Endothelial cell (in vitro differentiated cells): ENCODE data around the gene FLT1. TPM values are rescaled to one million over a fixed set of nuclear protein-coding genes. Genes with fewer than 3 reads are reported as not detected.

Source experiments
- DNase-seq: peaks from one replicate; pipeline ENCODE4 v3.0.0; 2021; ENCODE audit warnings: low spot score
- H3K27ac Mint-ChIP-seq: one replicate; pipeline ENCODE4 v1.8.0; 2021; ENCODE audit warnings: mixed read lengths, inconsistent platforms; ENCODE audit not compliant: unreplicated experiment
- H3K27me3 Mint-ChIP-seq: one replicate; pipeline ENCODE4 v1.8.0; 2021; ENCODE audit warnings: mild to moderate bottlenecking, moderate library complexity, mixed read lengths, inconsistent platforms; ENCODE audit not compliant: unreplicated experiment
- H3K36me3 Mint-ChIP-seq: one replicate; pipeline ENCODE4 v1.8.0; 2021; ENCODE audit warnings: mild to moderate bottlenecking, low read depth, mixed read lengths, inconsistent platforms; ENCODE audit not compliant: unreplicated experiment
- H3K4me1 Mint-ChIP-seq: one replicate; pipeline ENCODE4 v1.8.0; 2021; ENCODE audit warnings: mild to moderate bottlenecking, mixed read lengths, inconsistent platforms; ENCODE audit not compliant: unreplicated experiment
- H3K4me3 Mint-ChIP-seq: one replicate; pipeline ENCODE4 v1.8.0; 2021; ENCODE audit warnings: mild to moderate bottlenecking, mixed read lengths, inconsistent platforms; ENCODE audit not compliant: unreplicated experiment
- H3K9me3 Mint-ChIP-seq: one replicate; pipeline ENCODE4 v1.8.0; 2021; ENCODE audit warnings: mixed read lengths, inconsistent platforms; ENCODE audit not compliant: unreplicated experiment
- total RNA-seq: library from RNA; stranded (reverse); fragmentation: NEBNext Ultra II Directional; extraction: Animal tissue kit (Norgen Biotek cat#: 25700); gene quantifications from one replicate; pipeline ENCODE4 v1.2.1, GENCODE V29; 2021; ENCODE audit not compliant: unreplicated experiment
- TF ChIP-seq, protein P1 (sequence below): fragments of 200-600 bp; sonication (generic); IDR thresholded peaks from one replicate; pipeline ENCODE4 v1.5.0; 2021; ENCODE audit warnings: antibody characterized with exemption; ENCODE audit not compliant: unreplicated experiment

The FLT1 gene
- total RNA-seq, 1 donor from 2014 or later, result 759 TPM

DNA sequence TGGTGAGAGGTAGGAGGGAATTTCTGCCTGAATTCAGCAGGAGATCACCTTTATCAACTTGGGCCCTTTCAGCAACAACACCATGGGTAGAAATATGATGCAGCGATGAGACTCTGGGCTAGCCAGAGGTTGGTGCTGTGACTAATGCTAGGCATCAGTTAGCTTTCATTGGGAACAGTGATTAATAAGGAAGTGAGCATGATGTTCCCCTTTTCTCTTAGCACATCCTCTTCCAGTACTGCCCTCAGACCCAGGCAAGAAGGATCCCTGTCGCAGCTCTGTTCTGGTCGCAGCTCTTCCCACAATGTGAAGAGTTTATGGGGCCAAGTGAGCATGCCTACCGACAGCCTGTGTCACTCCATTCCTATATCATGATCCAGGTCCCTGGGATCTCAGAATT is 100.5 kb downstream of the FLT1 start:
- Mint-ChIP-seq H3K27ac (peak overlapping the region; percentile 62), H3K9me3 (no peaks in the 10 kb centered on the region), H3K4me1 (peaks cover 86% of the 10 kb centered on the region), H3K4me3 (peak overlapping the region; percentile 81), H3K27me3 (peaks cover 23% of the 10 kb centered on the region), H3K36me3 (peaks cover 80% of the 10 kb centered on the region)
- DNase-seq, result no peak
- TF ChIP-seq, protein P1, sequence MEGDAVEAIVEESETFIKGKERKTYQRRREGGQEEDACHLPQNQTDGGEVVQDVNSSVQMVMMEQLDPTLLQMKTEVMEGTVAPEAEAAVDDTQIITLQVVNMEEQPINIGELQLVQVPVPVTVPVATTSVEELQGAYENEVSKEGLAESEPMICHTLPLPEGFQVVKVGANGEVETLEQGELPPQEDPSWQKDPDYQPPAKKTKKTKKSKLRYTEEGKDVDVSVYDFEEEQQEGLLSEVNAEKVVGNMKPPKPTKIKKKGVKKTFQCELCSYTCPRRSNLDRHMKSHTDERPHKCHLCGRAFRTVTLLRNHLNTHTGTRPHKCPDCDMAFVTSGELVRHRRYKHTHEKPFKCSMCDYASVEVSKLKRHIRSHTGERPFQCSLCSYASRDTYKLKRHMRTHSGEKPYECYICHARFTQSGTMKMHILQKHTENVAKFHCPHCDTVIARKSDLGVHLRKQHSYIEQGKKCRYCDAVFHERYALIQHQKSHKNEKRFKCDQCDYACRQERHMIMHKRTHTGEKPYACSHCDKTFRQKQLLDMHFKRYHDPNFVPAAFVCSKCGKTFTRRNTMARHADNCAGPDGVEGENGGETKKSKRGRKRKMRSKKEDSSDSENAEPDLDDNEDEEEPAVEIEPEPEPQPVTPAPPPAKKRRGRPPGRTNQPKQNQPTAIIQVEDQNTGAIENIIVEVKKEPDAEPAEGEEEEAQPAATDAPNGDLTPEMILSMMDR, result no peak

DNA sequence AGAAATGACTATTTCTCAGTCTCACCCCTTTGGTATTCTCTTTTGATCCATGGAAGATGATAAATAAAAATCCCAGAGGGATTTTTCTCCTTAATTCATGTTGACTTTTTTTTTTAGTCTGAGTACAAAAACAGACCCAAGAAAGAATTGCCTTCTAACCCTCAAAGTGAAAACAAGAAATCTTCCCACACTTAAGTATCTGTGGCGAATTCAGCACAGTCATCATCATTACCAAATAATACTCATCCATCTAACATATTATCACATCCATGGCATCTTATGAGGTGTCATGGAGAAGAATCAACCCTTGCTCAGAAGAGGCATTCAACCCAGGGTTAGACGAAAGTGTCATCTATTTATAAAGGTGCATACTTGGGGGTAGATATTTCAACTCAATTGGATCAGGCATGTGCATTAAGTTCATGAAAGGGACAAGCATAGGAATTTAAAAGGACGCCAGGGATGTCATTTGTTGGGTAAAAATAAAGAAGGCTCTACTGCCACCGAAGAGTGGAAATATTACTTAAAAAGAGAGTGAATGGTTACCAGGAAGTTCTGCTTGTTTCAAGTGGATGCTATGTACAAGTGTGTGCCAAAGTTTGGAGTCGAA is 101.9 kb downstream of the FLT1 start:
- DNase-seq, result no peak
- Mint-ChIP-seq H3K4me3 (peak overlapping the region; percentile 53), H3K9me3 (no peaks in the 10 kb centered on the region), H3K4me1 (peaks cover 85% of the 10 kb centered on the region), H3K36me3 (peaks cover 76% of the 10 kb centered on the region), H3K27me3 (peaks cover 23% of the 10 kb centered on the region), H3K27ac (peak overlapping the region; percentile 96)
- TF ChIP-seq, protein P1, result no peak

DNA sequence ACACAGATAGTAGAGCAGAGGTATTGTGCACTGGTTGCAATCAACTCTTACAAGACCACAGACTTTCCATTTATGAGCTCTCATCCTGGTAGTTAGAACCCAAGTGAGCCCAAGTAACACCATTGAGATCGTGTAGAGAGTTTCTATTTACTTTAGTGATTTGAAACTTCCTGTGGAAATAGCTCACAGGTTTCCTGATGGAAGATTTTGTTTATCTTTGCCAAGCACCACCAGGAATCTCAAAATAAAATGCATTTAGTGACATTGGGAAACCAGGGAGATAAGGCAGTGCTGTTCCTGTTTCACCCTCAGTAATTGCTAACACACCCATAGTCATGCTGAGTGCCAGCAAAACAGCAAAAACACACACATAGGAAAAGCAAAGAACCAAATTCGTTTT is 102.5 kb downstream of the FLT1 start:
- no peaks in the 10 kb centered on the region for H3K9me3 Mint-ChIP-seq
- no peak for DNase-seq
- peaks cover 23% of the 10 kb centered on the region for H3K27me3 Mint-ChIP-seq
- peak overlapping the region; percentile 96 for H3K27ac Mint-ChIP-seq
- H3K4me1 Mint-ChIP-seq, result peaks cover 89% of the 10 kb centered on the region
- TF ChIP-seq, protein P1, result no peak
- H3K36me3 Mint-ChIP-seq, result peaks cover 75% of the 10 kb centered on the region
- peak overlapping the region; percentile 53 for H3K4me3 Mint-ChIP-seq

DNA sequence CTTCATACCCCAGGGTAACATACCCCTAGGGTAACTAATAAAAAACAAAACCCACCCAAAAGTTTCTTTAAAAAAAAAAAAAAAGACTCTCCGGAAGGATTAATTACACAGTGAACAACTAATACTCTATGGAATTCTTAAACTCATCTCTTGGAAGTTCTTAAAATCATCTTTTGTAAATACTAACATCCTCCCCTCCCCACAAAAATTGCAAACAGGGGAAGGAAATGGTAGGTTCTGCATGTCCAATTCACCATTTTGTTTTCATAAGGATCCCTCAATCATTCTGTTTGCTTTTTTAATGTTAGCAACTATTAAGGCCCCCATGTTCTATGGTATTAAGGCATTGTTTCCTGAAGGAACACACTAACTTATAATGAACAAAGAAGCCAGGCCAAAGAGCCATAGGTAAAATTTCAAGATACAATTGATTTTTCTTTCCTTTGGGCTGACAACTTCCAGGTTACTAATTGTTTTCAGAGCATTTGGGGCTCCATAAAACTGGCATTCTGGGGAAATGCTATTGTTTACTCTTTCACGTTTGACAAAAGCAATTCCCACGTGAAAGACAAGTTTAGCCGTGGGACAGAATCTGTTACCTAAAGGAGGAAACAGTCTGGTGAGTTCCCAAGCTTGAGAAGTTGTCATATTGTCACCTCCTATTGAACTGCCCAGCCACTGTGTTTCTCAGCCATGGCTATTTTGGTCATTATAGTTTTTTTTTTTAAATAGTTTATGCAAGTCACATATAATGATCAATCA is 107.0 kb downstream of the FLT1 start:
- no peak for DNase-seq
- H3K9me3 Mint-ChIP-seq, result no peaks in the 10 kb centered on the region
- peaks cover 77% of the 10 kb centered on the region for H3K4me1 Mint-ChIP-seq
- peak overlapping the region; percentile 56 for H3K4me3 Mint-ChIP-seq
- H3K36me3 Mint-ChIP-seq, result peaks cover 67% of the 10 kb centered on the region
- H3K27ac Mint-ChIP-seq, result peak overlapping the region; percentile 80
- TF ChIP-seq, protein P1, result no peak
- peaks cover 10% of the 10 kb centered on the region for H3K27me3 Mint-ChIP-seq

DNA sequence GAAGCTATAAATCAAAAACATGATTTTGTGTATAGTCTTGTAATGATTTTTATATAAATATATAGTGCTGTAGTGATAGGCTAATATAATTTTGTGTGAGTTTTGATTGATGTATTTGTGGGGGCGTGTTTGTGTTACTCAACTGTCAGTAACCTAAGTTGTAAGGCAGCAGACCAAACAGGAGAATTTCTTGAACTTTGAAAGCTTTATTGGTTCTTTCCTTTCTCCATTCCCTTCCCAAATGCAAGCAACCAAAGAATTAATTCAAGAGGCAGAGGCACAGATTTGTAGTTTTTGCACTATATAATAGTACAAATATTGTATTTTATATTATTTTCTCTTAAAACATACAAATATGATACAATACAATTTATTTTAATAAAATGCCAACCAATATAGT is 109.6 kb downstream of the FLT1 start:
- H3K9me3 Mint-ChIP-seq, result no peaks in the 10 kb centered on the region
- H3K4me3 Mint-ChIP-seq, result no peak overlapping the region
- H3K27ac Mint-ChIP-seq, result no peak overlapping the region
- peaks cover 64% of the 10 kb centered on the region for H3K36me3 Mint-ChIP-seq
- peaks cover 65% of the 10 kb centered on the region for H3K4me1 Mint-ChIP-seq
- H3K27me3 Mint-ChIP-seq, result peaks cover 2% of the 10 kb centered on the region
- DNase-seq, result no peak
- TF ChIP-seq, protein P1, result no peak
